Measurements from ENCODE around the gene CORO7. TPM values are rescaled to one million over a fixed set of nuclear protein-coding genes. Genes with fewer than 3 reads are reported as not detected.

CORO7 gene
- polyA plus RNA-seq, 1 of the 3 experiments (the other 2 are of a cell fraction) = 25.8 TPM

DNA sequence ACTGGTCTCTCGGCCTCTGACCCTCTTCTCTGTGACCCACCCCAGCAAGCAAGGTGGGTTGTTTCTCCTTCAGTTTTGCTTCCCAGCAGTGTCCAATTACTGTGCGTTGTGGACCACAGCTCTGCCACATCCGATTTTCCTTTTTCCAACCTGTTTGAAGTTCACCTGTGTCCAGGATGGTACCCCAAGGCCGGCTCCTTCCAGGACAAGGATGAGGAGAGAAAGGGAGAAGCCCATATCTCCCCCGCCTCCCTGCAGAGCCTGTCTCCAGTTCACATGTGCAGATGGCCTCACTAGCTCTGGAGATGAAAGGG, 44.5 kb upstream of the CORO7 start:
- CTCF ChIA-PET = interaction anchor here (1.5 to 1.6 kb wide), 2 partner anchors 12 to 15 kb away, joined by 4 read pairs; partner anchors contain the start of gene HMOX2
- Histone ChIP-seq H3F3A (replicated peaks; ENCODE audit: insufficient read depth) (peaks cover 27% of the 10 kb centered on the region), H3K9me3 (no peaks in the 10 kb centered on the region), H3K36me3 (replicated peaks in 1 of 2; ENCODE audit: control insufficient read depth in 1 of 2, insufficient read depth in 2 of 2, low read length in 1 of 2) (peaks cover 14 to 21% of the 10 kb centered on the region in 2 experiments), H4K20me1 (ENCODE audit: insufficient read depth) (no peaks in the 10 kb centered on the region), H3K4me3 (ENCODE audit: low read depth in 2 of 2, low read length in 1 of 2) (no peak overlapping the region), H3K9me2 (no peaks in the 10 kb centered on the region), H3K79me2 (ENCODE audit: insufficient read depth) (no peaks in the 10 kb centered on the region), H3K27me3 (ENCODE audit: insufficient read depth) (no peaks in the 10 kb centered on the region), H3K9ac (no peak overlapping the region), H2AFZ (ENCODE audit: low read depth) (no peak overlapping the region), H3K27ac (ENCODE audit: low read depth in 2 of 2, low read length in 1 of 2) (no peak overlapping the region), H3K4me1 (ENCODE audit: control insufficient read depth in 1 of 2, insufficient read depth in 2 of 2, low read depth in 1 of 2, low read length in 1 of 2) (peaks cover 0 to 8% of the 10 kb centered on the region in 2 experiments; a peak in 1 of 4 replicates), H3K4me2 (no peak overlapping the region)
- POLR2A ChIA-PET = no interaction called here
- WGBS (ENCODE audit: low lambda C conversion rate) = 90% methylated on average over 5 of the region's 5 CpGs
- no peak for DNase-seq
- TF ChIP-seq JUND (IDR thresholded peaks at IDR 0.05) (no peak), TCF12 (IDR thresholded peaks at IDR 0.05) (no peak), FOSL2 (IDR thresholded peaks at IDR 0.05; ENCODE audit: borderline replicate concordance, low read depth) (no peak), POLR2AphosphoS5 (IDR thresholded peaks at IDR 0.05; ENCODE audit: low read depth, low read length) (no peak), CHD2 (IDR thresholded peaks at IDR 0.05; ENCODE audit: low read length, partially characterized antibody) (no peak), RFX5 (IDR thresholded peaks at IDR 0.05; ENCODE audit: low read length) (no peak), NFIC (IDR thresholded peaks at IDR 0.05; ENCODE audit: borderline replicate concordance) (no peak), YY1 (IDR thresholded peaks at IDR 0.05; ENCODE audit: low read depth) (no peak)
- TF ChIP-seq, protein P1, sequence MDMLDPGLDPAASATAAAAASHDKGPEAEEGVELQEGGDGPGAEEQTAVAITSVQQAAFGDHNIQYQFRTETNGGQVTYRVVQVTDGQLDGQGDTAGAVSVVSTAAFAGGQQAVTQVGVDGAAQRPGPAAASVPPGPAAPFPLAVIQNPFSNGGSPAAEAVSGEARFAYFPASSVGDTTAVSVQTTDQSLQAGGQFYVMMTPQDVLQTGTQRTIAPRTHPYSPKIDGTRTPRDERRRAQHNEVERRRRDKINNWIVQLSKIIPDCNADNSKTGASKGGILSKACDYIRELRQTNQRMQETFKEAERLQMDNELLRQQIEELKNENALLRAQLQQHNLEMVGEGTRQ (IDR thresholded peaks at IDR 0.05; ENCODE audit: borderline replicate concordance, low read depth, low read length) = no peak
- TF ChIP-seq, protein P2, sequence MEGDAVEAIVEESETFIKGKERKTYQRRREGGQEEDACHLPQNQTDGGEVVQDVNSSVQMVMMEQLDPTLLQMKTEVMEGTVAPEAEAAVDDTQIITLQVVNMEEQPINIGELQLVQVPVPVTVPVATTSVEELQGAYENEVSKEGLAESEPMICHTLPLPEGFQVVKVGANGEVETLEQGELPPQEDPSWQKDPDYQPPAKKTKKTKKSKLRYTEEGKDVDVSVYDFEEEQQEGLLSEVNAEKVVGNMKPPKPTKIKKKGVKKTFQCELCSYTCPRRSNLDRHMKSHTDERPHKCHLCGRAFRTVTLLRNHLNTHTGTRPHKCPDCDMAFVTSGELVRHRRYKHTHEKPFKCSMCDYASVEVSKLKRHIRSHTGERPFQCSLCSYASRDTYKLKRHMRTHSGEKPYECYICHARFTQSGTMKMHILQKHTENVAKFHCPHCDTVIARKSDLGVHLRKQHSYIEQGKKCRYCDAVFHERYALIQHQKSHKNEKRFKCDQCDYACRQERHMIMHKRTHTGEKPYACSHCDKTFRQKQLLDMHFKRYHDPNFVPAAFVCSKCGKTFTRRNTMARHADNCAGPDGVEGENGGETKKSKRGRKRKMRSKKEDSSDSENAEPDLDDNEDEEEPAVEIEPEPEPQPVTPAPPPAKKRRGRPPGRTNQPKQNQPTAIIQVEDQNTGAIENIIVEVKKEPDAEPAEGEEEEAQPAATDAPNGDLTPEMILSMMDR (IDR thresholded peaks at IDR 0.05) = no peak
- TF ChIP-seq, protein P3, sequence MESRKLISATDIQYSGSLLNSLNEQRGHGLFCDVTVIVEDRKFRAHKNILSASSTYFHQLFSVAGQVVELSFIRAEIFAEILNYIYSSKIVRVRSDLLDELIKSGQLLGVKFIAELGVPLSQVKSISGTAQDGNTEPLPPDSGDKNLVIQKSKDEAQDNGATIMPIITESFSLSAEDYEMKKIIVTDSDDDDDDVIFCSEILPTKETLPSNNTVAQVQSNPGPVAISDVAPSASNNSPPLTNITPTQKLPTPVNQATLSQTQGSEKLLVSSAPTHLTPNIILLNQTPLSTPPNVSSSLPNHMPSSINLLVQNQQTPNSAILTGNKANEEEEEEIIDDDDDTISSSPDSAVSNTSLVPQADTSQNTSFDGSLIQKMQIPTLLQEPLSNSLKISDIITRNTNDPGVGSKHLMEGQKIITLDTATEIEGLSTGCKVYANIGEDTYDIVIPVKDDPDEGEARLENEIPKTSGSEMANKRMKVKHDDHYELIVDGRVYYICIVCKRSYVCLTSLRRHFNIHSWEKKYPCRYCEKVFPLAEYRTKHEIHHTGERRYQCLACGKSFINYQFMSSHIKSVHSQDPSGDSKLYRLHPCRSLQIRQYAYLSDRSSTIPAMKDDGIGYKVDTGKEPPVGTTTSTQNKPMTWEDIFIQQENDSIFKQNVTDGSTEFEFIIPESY (IDR thresholded peaks at IDR 0.05; ENCODE audit: borderline replicate concordance, low read depth) = no peak
- TF ChIP-seq, protein P4, sequence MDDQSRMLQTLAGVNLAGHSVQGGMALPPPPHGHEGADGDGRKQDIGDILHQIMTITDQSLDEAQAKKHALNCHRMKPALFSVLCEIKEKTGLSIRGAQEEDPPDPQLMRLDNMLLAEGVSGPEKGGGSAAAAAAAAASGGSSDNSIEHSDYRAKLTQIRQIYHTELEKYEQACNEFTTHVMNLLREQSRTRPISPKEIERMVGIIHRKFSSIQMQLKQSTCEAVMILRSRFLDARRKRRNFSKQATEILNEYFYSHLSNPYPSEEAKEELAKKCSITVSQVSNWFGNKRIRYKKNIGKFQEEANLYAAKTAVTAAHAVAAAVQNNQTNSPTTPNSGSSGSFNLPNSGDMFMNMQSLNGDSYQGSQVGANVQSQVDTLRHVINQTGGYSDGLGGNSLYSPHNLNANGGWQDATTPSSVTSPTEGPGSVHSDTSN (IDR thresholded peaks at IDR 0.05) = no peak

DNA sequence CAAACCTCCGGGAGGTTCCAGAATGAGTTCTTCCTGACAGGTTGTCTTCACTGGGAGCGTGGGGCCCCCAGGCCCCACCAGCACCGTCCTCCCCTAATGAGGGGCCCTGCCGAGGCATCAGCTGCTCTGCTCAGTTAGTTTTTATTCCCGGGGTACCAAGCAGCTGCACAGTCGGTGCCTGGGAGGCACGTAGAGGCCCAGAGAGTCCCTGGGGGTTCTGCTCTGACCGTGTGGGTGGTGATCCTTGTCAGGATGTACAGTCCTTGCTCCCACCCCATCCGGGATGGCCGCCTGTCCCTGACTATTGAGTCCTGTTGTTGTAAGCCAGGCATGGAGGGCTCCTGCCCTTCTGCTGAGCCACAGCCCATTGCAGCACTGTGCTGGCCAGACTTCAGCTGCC, 39.6 kb upstream of the CORO7 start:
- POLR2A ChIA-PET = interaction anchor here (1.3 kb wide), 1 partner anchor 10 kb away, joined by 3 read pairs; no protein-coding TSS in a partner anchor
- Histone ChIP-seq H3K9me2 (no peaks in the 10 kb centered on the region), H3K27me3 (ENCODE audit: insufficient read depth) (no peaks in the 10 kb centered on the region), H4K20me1 (ENCODE audit: insufficient read depth) (no peaks in the 10 kb centered on the region), H3K27ac (ENCODE audit: low read depth in 2 of 2, low read length in 1 of 2) (no peak overlapping the region), H3K9ac (no peak overlapping the region), H3F3A (replicated peaks; ENCODE audit: insufficient read depth) (peaks cover 12% of the 10 kb centered on the region), H3K4me3 (ENCODE audit: low read depth in 2 of 2, low read length in 1 of 2) (no peak overlapping the region), H3K4me1 (ENCODE audit: control insufficient read depth in 1 of 2, insufficient read depth in 2 of 2, low read depth in 1 of 2, low read length in 1 of 2) (no peaks in the 10 kb centered on the region), H3K4me2 (no peak overlapping the region), H2AFZ (ENCODE audit: low read depth) (no peak overlapping the region), H3K79me2 (ENCODE audit: insufficient read depth) (no peaks in the 10 kb centered on the region), H3K9me3 (no peaks in the 10 kb centered on the region), H3K36me3 (replicated peaks in 1 of 2; ENCODE audit: control insufficient read depth in 1 of 2, insufficient read depth in 2 of 2, low read length in 1 of 2) (peaks cover 26 to 38% of the 10 kb centered on the region in 2 experiments)
- TF ChIP-seq MEF2A (IDR thresholded peaks at IDR 0.05; ENCODE audit: borderline replicate concordance, low read depth) (no peak), SMC3 (IDR thresholded peaks at IDR 0.05; ENCODE audit: low read depth, low read length) (no peak), SIN3A (IDR thresholded peaks at IDR 0.05; ENCODE audit: borderline replicate concordance, low read depth, low read length) (no peak), FOXM1 (IDR thresholded peaks at IDR 0.05; ENCODE audit: low read depth) (no peak), TEAD4 (IDR thresholded peaks at IDR 0.05; ENCODE audit: borderline replicate concordance, insufficient read depth) (no peak), FOSL2 (IDR thresholded peaks at IDR 0.05; ENCODE audit: borderline replicate concordance, low read depth) (no peak), NRF1 (IDR thresholded peaks at IDR 0.05; ENCODE audit: low read depth, low read length) (no peak)
- TF ChIP-seq, protein P4 (IDR thresholded peaks at IDR 0.05) = no peak
- CTCF ChIA-PET = no interaction called here
- DNase-seq = no peak
- WGBS (ENCODE audit: low lambda C conversion rate) = 73% methylated on average over 9 of the region's 10 CpGs

Data from SK-N-SH (cell line).